Fibroblast of skin of right biceps (primary cell): Measurements from ENCODE around the gene HERPUD1.
A peak's percentile ranks its signal among the peaks of the same experiment; 100 is the strongest.
"Not testable (repeated sequence)": the region's sequence is repeated elsewhere in the genome, so short reads cannot be mapped to it uniquely, and the experiment has no call there.

ENCODE experiments used
- DNase-seq: peaks from one replicate; pipeline ENCODE4 v3.0.0-alpha.2; 2013

HERPUD1 gene

DNA sequence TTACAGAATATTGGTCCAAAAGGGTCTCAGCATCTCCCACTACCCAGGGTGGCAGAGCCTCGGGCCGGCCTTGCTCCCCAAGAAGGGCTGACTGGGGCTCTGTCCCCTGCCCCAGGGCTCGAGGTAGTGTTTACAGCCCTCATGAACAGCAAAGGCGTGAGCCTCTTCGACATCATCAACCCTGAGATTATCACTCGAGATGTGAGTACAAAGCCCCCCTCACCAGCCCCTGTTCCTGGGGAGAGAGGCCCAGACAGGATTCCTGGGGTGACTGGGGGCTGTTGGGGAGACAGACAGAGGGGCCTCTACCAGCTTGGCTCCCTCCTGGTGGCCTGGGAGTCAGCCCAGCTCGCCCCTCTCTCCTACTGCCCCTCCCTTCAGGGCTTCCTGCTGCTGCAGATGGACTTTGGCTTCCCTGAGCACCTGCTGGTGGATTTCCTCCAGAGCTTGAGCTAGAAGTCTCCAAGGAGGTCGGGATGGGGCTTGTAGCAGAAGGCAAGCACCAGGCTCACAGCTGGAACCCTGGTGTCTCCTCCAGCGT, 51.3 kb downstream of the HERPUD1 start:
- no peak for DNase-seq

DNA sequence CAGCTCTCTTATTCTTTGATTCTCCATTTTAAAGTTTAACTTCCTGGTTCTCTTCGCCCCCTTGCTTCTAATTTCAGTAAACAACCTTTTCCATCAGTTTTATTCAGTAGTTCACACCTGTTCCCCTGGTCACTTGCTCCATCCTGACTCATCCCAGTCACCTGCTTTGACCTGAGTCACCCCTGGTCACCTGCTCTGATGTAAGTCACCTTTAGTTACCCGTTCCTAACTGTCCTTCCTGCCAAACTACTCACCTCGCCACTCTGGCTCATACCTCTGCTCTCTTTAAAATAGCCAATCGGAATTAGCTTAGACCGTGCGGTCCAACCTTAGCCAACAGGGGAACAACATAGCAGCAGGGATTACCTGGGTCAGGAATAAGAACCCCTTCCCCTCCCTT, 52.7 kb downstream of the HERPUD1 start:
- no peak for DNase-seq

DNA sequence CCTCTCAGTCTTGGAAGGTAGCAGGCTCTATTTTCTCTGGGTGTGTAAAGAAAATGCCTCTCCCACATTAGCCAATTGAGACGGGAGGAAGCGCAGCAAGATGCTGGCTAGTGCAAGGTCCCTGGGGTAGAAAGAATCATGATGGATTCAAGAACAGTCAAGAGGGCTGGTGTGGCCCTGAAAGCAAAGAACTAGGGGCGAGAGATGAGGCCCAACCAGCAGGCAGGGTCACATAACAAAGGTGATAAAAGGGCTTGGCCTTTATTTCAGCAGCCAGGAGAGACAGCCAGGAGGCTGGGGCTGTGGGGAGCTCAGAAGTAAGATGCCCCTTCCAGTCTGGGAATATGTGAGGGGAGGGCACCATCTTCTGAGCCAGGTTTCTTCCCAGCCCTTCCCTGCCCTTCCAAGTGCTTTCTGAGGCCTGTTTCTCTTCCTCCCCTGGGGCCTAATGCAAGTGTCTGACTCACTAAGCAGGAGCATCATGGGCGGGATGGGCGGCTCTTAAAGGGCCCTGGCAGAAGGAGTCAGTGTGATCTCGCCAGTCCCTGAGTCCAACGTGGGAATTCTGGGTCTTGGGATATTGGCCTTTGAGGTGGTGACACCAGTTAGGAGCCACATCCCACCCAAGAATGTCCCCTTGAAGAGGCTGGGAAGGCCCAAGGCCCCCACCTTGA, 53.5 kb downstream of the HERPUD1 start:
- peak; percentile 91 for DNase-seq

DNA sequence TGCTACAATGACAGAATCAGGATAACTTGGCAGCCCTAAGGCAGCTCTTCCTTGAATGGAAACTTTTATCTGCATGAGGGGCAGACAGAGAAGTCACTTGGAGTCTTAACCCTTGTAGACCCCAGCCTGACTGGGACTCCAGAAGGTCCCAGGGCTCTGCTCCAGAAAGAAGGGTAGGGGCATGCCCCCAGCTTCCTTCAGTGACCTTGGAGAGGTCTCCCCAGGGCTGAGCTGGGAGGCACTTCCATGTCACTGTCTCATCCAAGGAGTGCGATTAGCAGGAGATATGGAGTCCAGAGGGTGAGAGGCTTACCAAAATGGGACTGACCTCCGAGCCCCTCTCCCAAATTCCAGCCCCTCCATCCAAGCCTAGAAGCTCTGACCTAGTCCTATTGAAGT, 54.0 kb downstream of the HERPUD1 start:
- no peak for DNase-seq

DNA sequence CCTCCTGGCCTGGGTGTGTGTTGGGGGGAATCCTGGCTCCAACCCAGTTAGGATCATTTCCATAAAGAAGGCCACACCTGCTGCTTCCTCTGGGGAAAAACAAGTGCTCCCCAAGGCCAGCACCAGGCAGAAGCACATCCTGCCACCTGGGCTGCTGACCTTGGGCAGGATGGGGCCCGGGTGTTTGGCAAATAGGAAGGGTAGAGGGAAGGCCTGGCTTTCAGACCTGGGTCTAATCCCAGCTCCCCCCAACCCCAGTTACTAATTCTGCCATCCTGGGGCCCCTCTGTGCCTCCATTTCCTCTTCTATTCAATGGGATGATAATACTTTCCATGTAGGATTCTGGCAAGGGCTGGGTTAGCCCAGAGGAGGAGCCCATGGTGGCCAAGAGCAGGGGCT, 54.4 kb downstream of the HERPUD1 start:
- no peak for DNase-seq

DNA sequence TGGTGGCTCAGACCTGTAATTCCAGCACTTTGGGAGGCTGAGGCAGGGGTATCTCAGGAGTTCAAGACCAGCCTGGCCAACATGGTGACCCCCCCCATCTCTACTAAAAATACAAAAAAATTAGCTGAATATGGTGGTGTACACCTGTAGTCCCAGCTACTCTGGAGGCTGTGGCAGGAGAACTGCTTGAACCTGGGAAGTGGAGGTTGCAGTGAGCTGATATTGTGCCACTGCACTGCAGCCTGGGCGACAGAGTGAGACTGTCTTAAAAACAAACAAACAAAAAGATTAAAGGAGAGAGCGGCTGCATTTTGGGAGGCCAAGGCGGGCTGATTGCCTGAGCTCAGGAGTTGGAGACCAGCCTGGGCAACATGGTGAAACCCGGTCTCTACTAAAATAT, 55.0 kb downstream of the HERPUD1 start:
- not testable (repeated sequence) for DNase-seq

DNA sequence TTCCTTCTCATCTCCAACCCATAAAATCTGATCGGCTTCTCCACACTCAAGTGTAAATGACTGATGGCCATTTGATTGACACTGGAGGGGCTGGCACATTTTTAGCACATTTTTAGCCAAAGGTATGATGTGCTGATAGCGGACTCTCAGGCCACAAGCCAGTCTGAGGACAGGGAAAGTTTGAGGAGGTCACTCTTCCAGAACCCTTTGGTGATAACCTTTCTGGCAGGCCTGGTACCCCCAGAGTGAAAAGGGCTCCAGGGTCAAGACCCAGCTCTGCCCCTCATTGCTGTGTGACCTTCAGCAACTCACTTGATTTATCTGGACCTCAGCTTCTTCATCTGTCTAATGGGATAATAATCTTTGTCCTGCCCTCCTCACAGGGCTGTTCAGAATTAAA, 55.8 kb downstream of the HERPUD1 start:
- no peak for DNase-seq

DNA sequence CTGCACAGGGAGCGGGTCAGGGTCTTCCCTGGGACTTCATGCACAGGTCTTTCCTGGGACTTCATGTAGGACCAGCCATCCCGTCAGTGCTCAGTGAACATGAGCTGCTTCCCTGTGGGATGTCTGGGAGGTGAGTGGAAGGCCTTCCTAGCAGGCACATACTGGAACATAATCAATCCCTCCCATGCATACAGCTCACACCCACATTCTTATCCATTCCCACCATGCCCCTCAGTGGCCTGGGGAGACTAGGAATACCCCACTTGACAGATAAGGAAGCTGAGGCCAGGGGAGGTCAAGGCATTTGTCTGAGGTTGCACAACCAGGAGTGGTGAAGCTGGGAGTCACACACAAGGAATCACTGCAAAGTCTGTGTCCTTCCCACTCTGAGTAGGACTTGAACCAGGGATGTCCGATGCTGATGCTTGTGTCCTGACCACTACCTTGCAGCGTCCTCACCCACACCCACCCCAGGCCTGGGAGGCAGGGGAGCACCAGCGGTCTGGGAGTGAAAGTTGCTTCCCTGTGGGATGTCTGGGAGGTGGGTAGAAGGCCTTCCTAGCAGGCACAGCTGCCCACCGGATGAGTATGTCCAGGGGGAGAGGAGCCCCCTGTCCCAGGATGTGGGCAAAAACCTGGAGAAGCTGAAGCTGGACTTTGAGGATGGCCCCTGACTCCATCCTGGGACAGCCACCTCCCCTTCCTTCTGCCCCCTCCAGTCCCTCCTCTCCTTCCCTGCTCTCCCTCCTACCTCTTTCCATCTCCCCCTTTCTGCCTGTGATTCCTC, 56.4 kb downstream of the HERPUD1 start:
- peak; percentile 17 for DNase-seq

DNA sequence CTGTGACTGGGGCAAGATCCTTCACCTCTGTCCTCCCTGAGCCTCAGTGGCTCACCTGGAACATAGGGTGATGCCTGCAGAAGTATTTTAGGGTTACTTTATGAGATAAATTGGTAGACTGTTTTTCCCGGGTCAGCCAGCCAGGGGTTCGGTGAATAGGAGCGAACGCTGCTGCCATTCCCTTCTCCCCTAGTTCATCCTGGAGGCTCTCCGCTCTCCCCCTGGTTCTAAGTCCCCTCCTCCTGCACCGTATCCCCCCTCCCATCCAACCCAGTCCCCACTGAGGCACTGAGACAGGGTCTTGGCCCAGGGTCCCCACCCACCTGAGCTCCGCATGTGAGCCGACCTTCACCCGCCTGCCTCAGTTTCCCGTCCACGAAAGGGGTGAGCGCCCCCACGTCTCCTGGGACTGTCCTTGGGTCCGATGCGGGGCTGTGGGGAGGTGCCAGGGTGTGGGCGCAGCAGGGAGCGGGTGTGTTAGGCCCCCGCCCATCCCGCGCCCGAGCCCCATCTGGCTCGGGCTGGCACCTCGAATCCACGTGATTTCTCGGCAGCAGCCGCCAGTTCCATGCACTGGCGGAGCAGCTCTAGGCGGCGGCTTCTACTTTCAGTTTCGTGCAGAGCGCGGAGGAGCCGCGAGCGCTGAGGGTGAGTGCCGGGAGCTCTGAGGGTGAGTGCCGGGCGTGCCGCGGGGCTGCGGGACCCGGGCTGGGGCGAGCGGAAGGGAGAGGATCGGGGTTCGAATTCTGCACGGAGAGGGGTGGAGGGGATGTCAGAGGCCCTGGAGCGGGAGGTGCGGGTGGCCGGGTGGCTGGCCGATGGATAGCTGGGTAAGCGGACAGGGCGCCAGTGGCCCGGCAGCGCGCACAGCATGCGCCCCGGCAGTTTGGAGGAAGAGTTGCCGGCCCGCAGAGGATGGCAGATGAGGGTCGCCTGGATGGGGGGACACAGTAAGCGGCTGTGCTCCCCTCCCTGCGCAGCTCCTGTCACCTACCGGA, 57.3 kb downstream of the HERPUD1 start, which contains the start of gene NLRC5:
Gene NLRC5 (plus strand): TSS at position 610 of the 998 bp plus-strand sequence. CDS start 31,156 bp downstream, outside the sequence.
- DNase-seq, result peak; percentile 84

DNA sequence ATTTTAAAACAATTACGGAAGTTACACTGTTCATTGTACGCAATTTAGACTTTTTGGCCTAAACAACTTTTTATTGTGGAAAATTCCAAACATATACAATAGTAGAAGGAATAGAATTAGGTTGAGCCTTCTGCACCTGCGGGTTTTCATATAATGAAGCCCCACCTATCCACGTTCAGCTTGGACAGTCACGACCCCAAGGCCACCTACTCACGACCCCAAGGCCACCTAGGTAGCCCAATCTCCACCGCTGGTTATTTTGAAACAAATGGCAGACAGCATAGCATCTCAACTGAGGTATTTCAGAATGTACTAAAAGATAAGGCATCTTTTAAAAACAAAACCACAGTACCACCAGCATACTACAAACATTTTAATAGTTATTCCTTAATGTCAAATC, 58.0 kb downstream of the HERPUD1 start:
- no peak for DNase-seq

DNA sequence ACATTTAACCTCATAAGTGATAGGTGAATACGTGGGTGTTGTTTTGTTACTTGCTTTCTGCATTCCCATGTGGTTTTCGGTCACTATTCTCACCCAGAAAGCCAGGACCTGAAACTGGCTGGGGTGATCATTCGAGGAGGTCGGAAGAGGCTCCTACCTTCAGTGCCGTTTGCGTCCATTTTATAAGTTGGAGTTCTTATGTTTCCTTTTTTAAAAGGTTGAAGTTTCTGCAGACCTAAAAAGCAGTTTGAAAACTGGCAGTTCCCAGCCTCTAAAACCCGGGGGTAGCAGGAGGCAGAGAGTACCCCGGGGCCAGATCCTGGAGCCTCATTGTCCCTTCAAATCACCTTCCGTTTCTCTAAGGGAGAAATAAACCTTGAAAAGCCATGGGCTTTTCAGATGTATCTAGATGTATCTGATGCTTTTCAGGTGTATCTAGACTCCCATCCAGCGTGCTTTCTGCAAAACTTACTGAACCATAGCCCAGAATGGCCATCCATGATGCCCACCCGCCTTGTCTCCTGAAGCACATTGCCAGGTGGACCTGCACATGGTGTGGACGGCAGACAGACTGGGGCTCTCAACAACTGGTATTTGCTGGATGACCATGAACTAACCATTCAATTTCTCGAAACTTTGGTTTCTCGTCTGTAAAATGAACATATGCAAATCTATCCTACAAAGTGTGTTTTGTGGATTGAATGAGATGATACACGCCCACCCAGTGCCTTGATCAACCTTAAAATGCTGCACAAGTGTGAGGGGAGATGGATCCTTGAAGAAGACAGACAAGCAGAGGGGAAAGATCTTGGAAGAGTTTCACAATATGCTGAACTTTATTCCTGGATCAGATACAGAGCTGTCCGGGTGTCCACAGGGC, 58.7 kb downstream of the HERPUD1 start:
- no peak for DNase-seq

DNA sequence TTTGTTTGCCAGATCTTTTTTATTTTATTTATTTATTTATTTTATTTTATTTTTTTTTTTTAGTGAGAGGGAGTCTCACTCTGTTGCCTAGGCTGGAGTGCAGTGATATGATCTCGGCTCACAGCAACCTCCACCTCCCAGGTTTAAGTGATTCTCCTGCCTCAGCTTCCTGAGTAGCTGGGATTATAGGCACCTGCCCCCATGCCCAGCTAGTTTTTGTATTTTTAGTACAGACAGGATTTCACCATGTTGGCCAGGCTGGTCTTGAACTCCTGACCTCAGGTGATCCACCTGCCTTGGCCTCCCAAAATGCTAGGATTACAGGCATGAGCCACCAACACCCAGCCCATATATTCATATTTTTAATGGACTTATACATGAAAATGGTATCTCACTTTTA, 60.5 kb downstream of the HERPUD1 start:
- DNase-seq, result not testable (repeated sequence)

DNA sequence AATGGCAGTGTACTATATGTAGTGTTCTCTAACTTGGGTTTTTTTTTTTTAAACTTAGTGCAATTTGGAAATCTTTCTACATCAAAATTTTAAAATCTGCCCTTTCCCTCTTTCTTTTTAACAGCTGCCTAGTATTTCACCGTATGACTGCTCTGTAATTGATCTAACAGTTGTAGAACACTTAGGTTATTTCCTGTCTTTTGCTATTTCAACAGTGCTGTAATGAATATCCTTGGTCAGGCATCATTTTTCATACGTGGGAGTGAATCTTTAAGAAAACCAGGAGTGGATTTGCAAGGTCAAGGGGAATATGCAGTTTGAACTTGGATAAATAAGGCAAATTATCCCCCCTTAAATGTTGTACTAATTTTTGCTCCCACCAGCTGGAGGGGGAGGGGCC, 61.3 kb downstream of the HERPUD1 start:
- DNase-seq, result no peak

DNA sequence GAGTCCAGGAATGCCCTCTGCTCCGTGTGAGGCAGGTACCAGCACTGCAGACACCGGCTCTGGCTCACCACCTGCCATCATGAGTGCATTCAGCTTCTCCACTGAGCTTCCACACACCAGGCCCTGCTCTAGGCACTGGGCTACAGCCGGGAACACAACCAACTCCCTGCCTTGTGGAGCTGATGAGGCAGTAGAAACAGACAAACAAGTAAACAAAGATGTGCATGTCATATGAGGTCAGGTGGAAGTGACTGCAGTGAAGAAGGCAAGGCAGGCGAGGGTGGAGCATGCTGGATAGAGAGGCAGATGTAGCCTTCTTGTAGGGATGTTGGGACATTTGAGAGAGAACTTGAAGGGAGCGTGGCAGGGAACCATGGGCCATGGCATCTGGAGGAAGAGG, 62.4 kb downstream of the HERPUD1 start:
- no peak for DNase-seq
